GM12874 (cell line): ENCODE results near the gene FAM50B.

Experiments
- TF ChIP-seq, protein P1 (sequence below): IDR thresholded peaks from 2 replicates; pipeline ENCODE4 v1.5.1; 2011; ENCODE audit warnings: low read depth, mild to moderate bottlenecking, control low read depth, low read length, moderate library complexity; ENCODE audit not compliant: insufficient read depth

Gene FAM50B

DNA sequence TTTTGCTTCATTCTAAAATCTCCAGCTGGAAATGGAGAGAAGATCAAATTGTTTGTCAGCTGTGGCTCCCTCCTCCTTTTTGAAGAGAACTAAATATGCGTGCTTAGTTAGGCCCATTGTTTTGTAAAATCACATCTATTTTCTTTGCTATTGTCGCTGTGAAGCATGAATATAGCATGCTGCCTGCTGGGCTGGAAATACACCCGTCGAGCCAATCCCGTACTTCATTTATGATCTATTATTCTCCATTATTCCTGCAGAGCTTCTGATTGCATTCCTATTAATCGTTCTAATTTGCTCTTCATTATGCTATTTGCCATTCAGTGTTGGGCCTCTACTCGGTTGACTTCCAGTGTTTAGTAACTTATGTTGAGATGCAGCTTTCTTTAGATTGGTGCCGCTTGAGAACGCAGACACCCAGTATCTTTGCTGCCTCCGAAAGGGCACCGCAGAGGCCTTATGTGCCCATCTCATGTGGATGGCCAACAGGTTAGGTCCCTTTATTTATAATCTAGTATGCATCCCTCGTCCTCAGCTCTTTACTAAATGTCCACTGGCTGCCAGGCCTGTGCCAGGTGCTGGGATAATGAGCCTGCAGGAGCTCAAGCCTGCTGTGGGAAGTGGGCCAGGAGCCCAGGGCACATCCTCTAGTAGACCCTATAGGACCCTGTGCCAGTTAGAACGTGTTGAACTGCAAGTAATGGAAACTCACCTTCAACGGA is 45.6 kb downstream of the FAM50B start:
- TF ChIP-seq, protein P1, sequence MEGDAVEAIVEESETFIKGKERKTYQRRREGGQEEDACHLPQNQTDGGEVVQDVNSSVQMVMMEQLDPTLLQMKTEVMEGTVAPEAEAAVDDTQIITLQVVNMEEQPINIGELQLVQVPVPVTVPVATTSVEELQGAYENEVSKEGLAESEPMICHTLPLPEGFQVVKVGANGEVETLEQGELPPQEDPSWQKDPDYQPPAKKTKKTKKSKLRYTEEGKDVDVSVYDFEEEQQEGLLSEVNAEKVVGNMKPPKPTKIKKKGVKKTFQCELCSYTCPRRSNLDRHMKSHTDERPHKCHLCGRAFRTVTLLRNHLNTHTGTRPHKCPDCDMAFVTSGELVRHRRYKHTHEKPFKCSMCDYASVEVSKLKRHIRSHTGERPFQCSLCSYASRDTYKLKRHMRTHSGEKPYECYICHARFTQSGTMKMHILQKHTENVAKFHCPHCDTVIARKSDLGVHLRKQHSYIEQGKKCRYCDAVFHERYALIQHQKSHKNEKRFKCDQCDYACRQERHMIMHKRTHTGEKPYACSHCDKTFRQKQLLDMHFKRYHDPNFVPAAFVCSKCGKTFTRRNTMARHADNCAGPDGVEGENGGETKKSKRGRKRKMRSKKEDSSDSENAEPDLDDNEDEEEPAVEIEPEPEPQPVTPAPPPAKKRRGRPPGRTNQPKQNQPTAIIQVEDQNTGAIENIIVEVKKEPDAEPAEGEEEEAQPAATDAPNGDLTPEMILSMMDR: no peak

GRCh38 chr6:3895312-3895653 is 46.1 kb downstream of the FAM50B start:
- TF ChIP-seq, protein P1: no peak

- TF ChIP-seq, protein P1: no peak
Observed at GRCh38 chr6:3895805-3896204, 46.6 kb downstream of the FAM50B start.

DNA sequence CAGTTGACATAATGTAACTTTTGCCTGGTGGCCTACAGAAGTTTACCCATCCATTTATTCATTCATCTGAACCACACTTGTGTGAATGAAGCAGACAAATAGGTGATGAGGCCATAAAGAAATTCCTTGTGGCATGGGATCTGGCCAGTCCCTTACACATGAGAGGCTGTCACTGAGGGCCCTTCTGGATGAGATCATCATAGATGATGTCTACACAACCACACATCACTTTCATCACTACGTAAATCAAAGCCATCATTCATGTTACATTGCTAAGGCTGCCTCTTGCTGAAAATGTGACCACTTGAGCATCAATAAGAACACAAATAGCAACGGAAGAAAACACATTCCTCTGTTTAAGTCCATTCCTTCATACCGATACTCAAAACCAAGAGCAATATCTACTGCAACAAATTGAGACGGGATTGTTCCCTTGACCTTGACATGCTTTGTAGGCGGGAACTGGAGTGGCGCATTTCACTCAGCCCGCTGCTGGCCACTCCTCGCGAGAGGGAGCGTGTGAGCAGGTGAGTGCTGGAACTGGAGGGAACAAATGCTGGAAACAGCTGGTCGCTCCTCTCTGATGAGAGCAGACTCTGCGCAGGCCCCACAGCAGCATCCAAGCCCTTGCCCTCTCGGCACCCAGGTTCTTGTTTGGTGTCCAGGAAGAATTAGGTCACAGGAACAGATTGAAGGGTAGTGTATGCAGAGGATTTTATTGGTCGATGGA is 49.3 kb downstream of the FAM50B start:
- TF ChIP-seq, protein P1: no peak

DNA sequence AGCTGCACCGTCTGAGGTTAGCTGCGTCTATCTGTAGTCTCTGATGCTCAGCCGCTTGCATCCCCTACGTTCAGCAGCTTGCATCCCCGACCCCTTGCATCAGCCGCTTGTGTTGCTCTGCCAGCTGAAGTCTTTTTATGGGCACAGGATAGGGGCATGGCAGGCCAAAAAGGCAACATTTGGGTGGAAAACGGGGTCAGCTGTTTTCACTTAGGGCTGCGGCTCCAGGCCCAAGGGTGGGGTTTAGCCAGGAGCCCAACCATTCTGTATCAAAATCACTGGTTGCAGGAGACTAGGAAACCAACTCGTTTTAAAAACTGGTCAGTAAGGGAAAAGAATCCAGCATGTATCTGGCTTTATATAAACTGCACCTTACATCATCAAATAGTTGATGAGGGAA is 49.9 kb downstream of the FAM50B start:
- TF ChIP-seq, protein P1: no peak

DNA sequence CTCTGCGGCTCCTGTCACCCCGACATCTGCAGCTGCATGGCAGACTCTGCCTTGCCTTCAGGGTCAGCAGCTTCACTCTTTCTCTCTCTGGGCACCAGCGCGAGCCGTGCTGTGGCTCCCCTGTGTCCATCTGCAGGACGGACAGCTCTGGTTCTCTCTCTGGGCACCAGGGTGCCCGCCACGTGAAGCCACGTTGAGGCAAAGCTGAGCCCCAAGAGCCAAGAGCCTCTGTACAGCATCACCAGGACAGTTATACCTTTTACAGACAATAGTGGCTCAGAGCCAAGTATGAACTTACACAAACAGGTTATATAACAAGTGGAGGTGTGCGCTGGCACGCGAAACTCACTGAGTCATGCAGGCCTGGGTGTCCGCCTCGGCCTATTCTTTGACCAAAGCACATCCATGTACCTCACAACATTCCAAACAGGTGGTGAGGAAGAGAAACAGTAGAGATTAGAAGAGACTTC is 50.8 kb downstream of the FAM50B start:
- TF ChIP-seq, protein P1: no peak
